ENCODE measurements around the gene ATG10. TPM values are rescaled to one million over a fixed set of nuclear protein-coding genes. Genes with fewer than 3 reads are reported as not detected.

ATG10 gene
- total RNA-seq, 1 donor from 2014 or later = 6.2 TPM

GRCh38 chr5:82142928-82143577 lies 171.2 kb downstream of the ATG10 start:
- TF ChIP-seq CTCF (IDR thresholded peaks at IDR 0.05; ENCODE audit: unreplicated experiment) = no peak
- Mint-ChIP-seq H3K9me3 (ENCODE audit: unreplicated experiment) (no peaks in the 10 kb centered on the region), H3K27me3 (ENCODE audit: unreplicated experiment) (no peaks in the 10 kb centered on the region), H3K4me1 (ENCODE audit: unreplicated experiment) (no peaks in the 10 kb centered on the region), H3K36me3 (ENCODE audit: low read depth, unreplicated experiment) (peaks cover 4% of the 10 kb centered on the region), H3K27ac (ENCODE audit: unreplicated experiment) (no peak overlapping the region), H3K4me3 (ENCODE audit: unreplicated experiment) (no peak overlapping the region)
- no peak for DNase-seq (ENCODE audit: low spot score)

- H3K36me3 Mint-ChIP-seq (ENCODE audit: low read depth, unreplicated experiment) = no peaks in the 10 kb centered on the region
- TF ChIP-seq CTCF (IDR thresholded peaks at IDR 0.05; ENCODE audit: unreplicated experiment) = no peak
Measured at GRCh38 chr5:82147860-82148573, 176.2 kb downstream of the ATG10 start.

GRCh38 chr5:82149434-82149833 lies 177.6 kb downstream of the ATG10 start:
- no peak for DNase-seq (ENCODE audit: low spot score)
- no peak overlapping the region for H3K4me3 Mint-ChIP-seq (ENCODE audit: unreplicated experiment)
- no peaks in the 10 kb centered on the region for H3K27me3 Mint-ChIP-seq (ENCODE audit: unreplicated experiment)
- H3K27ac Mint-ChIP-seq (ENCODE audit: unreplicated experiment) = no peak overlapping the region
- no peak for TF ChIP-seq CTCF (IDR thresholded peaks at IDR 0.05; ENCODE audit: unreplicated experiment)
- no peaks in the 10 kb centered on the region for H3K4me1 Mint-ChIP-seq (ENCODE audit: unreplicated experiment)
- no peaks in the 10 kb centered on the region for H3K9me3 Mint-ChIP-seq (ENCODE audit: unreplicated experiment)
- H3K36me3 Mint-ChIP-seq (ENCODE audit: low read depth, unreplicated experiment) = no peaks in the 10 kb centered on the region

More at GRCh38 chr5:82147860-82148573, 176.2 kb downstream of the ATG10 start:
- no peak for DNase-seq (ENCODE audit: low spot score)
- Mint-ChIP-seq H3K9me3 (ENCODE audit: unreplicated experiment) (no peaks in the 10 kb centered on the region), H3K27me3 (ENCODE audit: unreplicated experiment) (no peaks in the 10 kb centered on the region), H3K27ac (ENCODE audit: unreplicated experiment) (no peak overlapping the region), H3K4me3 (ENCODE audit: unreplicated experiment) (no peak overlapping the region), H3K4me1 (ENCODE audit: unreplicated experiment) (no peaks in the 10 kb centered on the region)

GRCh38 chr5:82150559-82150958 lies 178.7 kb downstream of the ATG10 start:
- Mint-ChIP-seq H3K4me1 (ENCODE audit: unreplicated experiment) (no peaks in the 10 kb centered on the region), H3K27ac (ENCODE audit: unreplicated experiment) (no peak overlapping the region), H3K27me3 (ENCODE audit: unreplicated experiment) (no peaks in the 10 kb centered on the region), H3K9me3 (ENCODE audit: unreplicated experiment) (no peaks in the 10 kb centered on the region), H3K4me3 (ENCODE audit: unreplicated experiment) (no peak overlapping the region), H3K36me3 (ENCODE audit: low read depth, unreplicated experiment) (no peaks in the 10 kb centered on the region)
- DNase-seq (ENCODE audit: low spot score) = no peak
- no peak for TF ChIP-seq CTCF (IDR thresholded peaks at IDR 0.05; ENCODE audit: unreplicated experiment)

GRCh38 chr5:82151204-82151603 lies 179.4 kb downstream of the ATG10 start:
- no peak overlapping the region for H3K27ac Mint-ChIP-seq (ENCODE audit: unreplicated experiment)
- H3K4me3 Mint-ChIP-seq (ENCODE audit: unreplicated experiment) = no peak overlapping the region
- H3K4me1 Mint-ChIP-seq (ENCODE audit: unreplicated experiment) = no peaks in the 10 kb centered on the region
- DNase-seq (ENCODE audit: low spot score) = no peak
- H3K9me3 Mint-ChIP-seq (ENCODE audit: unreplicated experiment) = no peaks in the 10 kb centered on the region
- no peak for TF ChIP-seq CTCF (IDR thresholded peaks at IDR 0.05; ENCODE audit: unreplicated experiment)
- no peaks in the 10 kb centered on the region for H3K36me3 Mint-ChIP-seq (ENCODE audit: low read depth, unreplicated experiment)
- no peaks in the 10 kb centered on the region for H3K27me3 Mint-ChIP-seq (ENCODE audit: unreplicated experiment)

All from endothelial cell (in vitro differentiated cells).